Neural crest cell (in vitro differentiated cells): ENCODE data around the gene TMC3. TPM values are rescaled to one million over a fixed set of nuclear protein-coding genes. Genes with fewer than 3 reads are reported as not detected.
A peak's percentile ranks its signal among the peaks of the same experiment; 100 is the strongest.

Experiments used
- DNase-seq: peaks from one replicate; pipeline ENCODE4 v3.0.0; 2021; ENCODE audit warnings: low read depth, mixed read lengths, low spot score
- H3K27ac Mint-ChIP-seq: one replicate; pipeline ENCODE4 v1.8.0; 2021; ENCODE audit warnings: mild to moderate bottlenecking, mixed read lengths; ENCODE audit not compliant: unreplicated experiment
- H3K27me3 Mint-ChIP-seq: 2 replicates; pipeline ENCODE4 v1.8.0; 2021; ENCODE audit warnings: low read depth, mild to moderate bottlenecking, mixed read lengths
- H3K36me3 Mint-ChIP-seq: 2 replicates; pipeline ENCODE4 v1.8.0; 2021; ENCODE audit warnings: low read depth, mild to moderate bottlenecking, mixed read lengths
- H3K4me1 Mint-ChIP-seq: 2 replicates; pipeline ENCODE4 v1.8.0; 2021; ENCODE audit warnings: mixed read lengths
- H3K4me3 Mint-ChIP-seq: one replicate; pipeline ENCODE4 v1.8.0; 2021; ENCODE audit warnings: mild to moderate bottlenecking, mixed read lengths
- H3K9me3 Mint-ChIP-seq: 2 replicates; pipeline ENCODE4 v1.8.0; 2021; ENCODE audit warnings: mixed read lengths
- total RNA-seq: library from RNA; stranded (reverse); gene quantifications from 2 replicates; pipeline ENCODE4 v1.2.1, GENCODE V29; 2021
- TF ChIP-seq, protein P1 (sequence below): fragments of 200-600 bp; sonication (generic); conservative IDR thresholded peaks from 2 replicates; pipeline ENCODE4 v1.5.0; 2021; ENCODE audit warnings: antibody characterized with exemption, mild to moderate bottlenecking

Gene TMC3
- total RNA-seq, 1 donor from 2014 or later, result not detected

DNA sequence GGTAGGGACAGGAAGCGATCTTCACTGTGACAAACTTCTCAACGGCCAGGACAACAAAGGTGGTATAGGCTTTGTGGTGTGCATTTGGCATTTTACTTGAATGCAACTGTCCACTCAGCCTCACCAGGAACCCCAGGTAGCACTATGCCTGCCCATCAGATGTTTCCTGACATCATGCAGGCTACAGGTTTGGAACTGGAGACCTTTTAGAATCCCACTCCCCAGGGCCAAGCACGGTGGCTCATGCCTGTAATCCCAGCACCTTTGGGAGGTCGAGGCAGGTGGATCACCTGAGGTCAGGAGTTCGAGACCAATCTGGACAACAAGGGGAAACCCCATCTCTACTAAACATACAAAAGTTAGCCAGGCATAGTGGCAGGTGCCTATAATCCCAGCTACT, 59.6 kb downstream of the TMC3 start:
- H3K27me3 Mint-ChIP-seq, result no peaks in the 10 kb centered on the region
- DNase-seq, result no peak
- H3K4me3 Mint-ChIP-seq, result no peak overlapping the region
- no peaks in the 10 kb centered on the region for H3K9me3 Mint-ChIP-seq
- H3K4me1 Mint-ChIP-seq, result no peaks in the 10 kb centered on the region
- H3K36me3 Mint-ChIP-seq, result no peaks in the 10 kb centered on the region
- TF ChIP-seq, protein P1, sequence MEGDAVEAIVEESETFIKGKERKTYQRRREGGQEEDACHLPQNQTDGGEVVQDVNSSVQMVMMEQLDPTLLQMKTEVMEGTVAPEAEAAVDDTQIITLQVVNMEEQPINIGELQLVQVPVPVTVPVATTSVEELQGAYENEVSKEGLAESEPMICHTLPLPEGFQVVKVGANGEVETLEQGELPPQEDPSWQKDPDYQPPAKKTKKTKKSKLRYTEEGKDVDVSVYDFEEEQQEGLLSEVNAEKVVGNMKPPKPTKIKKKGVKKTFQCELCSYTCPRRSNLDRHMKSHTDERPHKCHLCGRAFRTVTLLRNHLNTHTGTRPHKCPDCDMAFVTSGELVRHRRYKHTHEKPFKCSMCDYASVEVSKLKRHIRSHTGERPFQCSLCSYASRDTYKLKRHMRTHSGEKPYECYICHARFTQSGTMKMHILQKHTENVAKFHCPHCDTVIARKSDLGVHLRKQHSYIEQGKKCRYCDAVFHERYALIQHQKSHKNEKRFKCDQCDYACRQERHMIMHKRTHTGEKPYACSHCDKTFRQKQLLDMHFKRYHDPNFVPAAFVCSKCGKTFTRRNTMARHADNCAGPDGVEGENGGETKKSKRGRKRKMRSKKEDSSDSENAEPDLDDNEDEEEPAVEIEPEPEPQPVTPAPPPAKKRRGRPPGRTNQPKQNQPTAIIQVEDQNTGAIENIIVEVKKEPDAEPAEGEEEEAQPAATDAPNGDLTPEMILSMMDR, result no peak
- H3K27ac Mint-ChIP-seq, result no peak overlapping the region

DNA sequence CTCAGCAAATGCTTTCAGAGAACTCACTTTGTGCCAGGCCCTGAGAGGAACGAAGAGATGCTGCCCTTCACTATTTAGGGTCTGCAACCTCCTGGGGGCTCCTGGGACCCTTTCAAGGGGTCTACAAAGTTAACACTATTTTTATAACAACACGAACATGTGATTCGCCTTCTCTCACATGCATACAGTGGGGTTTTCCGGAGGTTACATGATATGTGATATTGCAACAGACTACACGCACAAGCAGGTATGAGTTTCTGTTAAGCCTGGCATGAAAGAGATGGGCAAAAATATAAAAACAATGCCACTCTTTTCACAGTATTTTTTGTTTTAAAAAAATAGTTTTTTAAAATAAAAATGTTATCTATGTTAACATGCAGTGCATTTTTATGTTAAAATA, 60.3 kb downstream of the TMC3 start:
- Mint-ChIP-seq H3K4me1 (no peaks in the 10 kb centered on the region), H3K27ac (no peak overlapping the region), H3K9me3 (no peaks in the 10 kb centered on the region), H3K36me3 (no peaks in the 10 kb centered on the region), H3K27me3 (no peaks in the 10 kb centered on the region), H3K4me3 (no peak overlapping the region)
- TF ChIP-seq, protein P1, result no peak
- no peak for DNase-seq

- DNase-seq, result no peak
- no peaks in the 10 kb centered on the region for H3K36me3 Mint-ChIP-seq
- no peaks in the 10 kb centered on the region for H3K4me1 Mint-ChIP-seq
- H3K9me3 Mint-ChIP-seq, result no peaks in the 10 kb centered on the region
- H3K4me3 Mint-ChIP-seq, result no peak overlapping the region
- H3K27ac Mint-ChIP-seq, result no peak overlapping the region
- no peaks in the 10 kb centered on the region for H3K27me3 Mint-ChIP-seq
- TF ChIP-seq, protein P1, result no peak
Observed at GRCh38 chr15:81312790-81313543, 61.0 kb downstream of the TMC3 start.

DNA sequence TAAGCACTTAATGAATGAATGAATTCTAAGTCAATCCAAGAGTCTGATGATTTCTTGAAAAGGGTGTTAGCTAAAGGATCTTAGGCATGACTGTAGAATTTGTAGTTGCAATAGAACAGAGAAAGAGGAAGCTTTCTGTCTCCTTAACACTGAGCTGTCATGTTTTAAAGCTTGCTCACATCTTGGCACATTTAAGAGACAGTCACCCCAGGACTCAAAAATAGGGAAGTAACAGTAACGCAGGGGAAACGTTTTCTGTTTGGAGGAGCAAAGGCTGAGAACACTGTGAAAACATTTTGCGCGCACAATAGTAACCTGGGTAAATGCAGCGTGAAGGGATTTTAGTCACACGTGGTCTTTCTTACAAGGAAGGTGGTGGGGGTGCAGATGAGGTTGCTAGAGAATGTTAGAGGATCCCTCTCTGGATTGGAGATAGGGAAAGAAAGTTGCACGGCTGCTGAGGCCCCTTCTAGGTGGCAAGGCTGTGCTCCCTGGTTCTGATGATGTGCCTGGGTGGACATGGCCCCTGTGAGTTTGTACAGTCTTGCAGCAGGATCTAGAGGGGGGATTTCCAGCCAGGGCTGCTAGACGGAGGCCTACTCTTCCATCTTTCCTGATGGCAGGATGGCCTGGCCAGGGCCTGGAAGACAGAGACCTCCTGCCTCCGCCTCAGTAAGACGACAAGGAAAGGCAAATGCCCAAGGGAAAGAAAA, 62.1 kb downstream of the TMC3 start:
- Mint-ChIP-seq H3K4me1 (no peaks in the 10 kb centered on the region), H3K27me3 (no peaks in the 10 kb centered on the region), H3K27ac (peak overlapping the region; percentile 64), H3K4me3 (no peak overlapping the region), H3K9me3 (no peaks in the 10 kb centered on the region), H3K36me3 (no peaks in the 10 kb centered on the region)
- TF ChIP-seq, protein P1, result no peak
- no peak for DNase-seq

DNA sequence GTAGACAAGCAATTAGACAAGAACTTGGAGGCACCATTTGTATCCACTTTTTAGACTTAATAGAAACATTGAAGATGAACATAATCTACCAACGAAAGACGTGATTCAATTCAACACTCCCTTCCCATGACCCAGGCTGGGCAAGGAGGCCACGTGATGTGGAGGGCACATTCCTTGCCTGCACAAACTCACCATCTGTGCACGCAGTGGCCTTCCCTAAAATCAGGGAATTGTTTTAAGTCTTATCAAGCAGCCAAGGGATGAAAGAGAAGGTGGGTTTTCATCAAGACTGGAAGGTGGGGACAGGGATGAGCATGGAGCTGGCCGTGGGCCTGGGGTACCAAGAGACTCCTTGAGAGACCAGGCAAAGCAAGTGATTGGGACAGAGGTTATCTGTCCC, 63.5 kb downstream of the TMC3 start:
- H3K27me3 Mint-ChIP-seq, result no peaks in the 10 kb centered on the region
- DNase-seq, result no peak
- no peaks in the 10 kb centered on the region for H3K9me3 Mint-ChIP-seq
- no peak overlapping the region for H3K27ac Mint-ChIP-seq
- H3K36me3 Mint-ChIP-seq, result no peaks in the 10 kb centered on the region
- TF ChIP-seq, protein P1, result no peak
- H3K4me1 Mint-ChIP-seq, result no peaks in the 10 kb centered on the region
- no peak overlapping the region for H3K4me3 Mint-ChIP-seq
